Measurements from ENCODE around the gene CELF6.
"Not testable (repeated sequence)": the region's sequence is repeated elsewhere in the genome, so short reads cannot be mapped to it uniquely, and the experiment has no call there.

CELF6 gene

DNA sequence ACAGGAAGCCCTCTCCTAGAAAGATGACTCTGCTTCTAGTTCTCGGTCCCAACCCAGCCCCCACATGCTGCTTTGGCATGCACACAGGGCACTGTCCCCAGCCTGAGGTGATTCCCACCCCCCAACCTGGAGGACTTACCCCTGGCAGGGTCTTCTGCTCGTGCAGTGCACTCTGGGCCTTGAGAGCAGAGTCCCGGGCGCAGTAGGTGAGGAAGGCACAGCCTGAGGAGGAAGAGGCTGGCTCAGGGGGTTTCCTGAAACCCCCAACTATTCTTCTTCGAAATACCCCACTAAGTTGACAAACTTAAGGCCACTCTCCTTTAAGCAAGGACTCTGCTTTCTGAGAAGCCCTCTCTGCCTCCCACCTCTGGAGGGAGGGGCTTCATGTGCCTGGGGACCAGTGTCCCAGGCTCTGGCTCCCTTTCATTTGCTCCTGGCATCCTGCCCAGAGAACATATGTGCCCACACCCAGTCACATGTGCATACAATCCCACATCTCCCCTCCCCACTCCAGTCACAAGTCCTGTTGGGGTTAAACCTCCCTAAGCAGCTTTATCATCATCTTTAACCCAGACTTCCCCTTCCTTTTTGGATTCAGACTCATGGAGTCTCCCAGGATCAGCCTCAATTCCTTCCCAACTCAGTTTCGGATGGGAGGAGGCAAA, 4.1 kb downstream of the CELF6 start:
- DNase-seq (ENCODE audit: low spot score), result no peak

DNA sequence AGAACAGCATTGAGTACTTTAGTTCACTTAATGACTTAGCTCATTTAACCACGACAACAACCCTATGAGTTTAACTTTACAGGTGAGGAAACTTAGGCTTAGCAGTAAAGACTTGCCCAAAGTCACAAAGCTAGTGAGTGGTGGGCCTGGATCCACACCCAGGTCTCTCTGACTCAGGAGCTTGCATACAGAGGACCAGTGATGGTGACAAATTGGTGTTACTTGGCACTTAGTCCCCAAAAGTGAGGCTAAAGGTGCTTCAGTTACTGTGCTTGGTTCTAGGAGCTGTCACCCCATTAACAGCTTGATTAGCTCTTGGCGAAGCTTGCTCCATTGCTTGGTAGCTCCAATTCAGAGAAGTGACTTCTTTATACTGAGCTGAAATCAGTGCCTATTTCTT, 6.1 kb downstream of the CELF6 start:
- no peak for DNase-seq (ENCODE audit: low spot score)

DNA sequence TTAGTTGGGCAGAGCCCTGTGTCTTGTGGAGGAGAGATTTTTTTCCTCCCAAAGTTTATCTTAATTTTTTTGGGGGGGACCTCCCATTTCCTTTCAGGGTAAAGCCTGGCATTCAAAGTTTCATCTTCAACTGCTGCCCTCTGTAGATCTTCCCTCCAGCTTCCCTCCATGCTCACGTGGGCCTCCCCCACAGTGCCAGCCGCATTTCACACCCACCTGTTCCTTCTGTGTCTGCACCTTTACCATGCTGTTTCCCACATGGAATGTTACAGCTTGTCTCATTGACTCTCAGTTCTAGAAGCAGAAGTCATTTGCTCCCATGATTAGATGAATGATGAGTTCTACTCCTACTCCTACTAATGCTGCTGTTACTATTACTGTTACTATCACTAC, 6.5 kb downstream of the CELF6 start:
- DNase-seq (ENCODE audit: low spot score), result no peak

DNA sequence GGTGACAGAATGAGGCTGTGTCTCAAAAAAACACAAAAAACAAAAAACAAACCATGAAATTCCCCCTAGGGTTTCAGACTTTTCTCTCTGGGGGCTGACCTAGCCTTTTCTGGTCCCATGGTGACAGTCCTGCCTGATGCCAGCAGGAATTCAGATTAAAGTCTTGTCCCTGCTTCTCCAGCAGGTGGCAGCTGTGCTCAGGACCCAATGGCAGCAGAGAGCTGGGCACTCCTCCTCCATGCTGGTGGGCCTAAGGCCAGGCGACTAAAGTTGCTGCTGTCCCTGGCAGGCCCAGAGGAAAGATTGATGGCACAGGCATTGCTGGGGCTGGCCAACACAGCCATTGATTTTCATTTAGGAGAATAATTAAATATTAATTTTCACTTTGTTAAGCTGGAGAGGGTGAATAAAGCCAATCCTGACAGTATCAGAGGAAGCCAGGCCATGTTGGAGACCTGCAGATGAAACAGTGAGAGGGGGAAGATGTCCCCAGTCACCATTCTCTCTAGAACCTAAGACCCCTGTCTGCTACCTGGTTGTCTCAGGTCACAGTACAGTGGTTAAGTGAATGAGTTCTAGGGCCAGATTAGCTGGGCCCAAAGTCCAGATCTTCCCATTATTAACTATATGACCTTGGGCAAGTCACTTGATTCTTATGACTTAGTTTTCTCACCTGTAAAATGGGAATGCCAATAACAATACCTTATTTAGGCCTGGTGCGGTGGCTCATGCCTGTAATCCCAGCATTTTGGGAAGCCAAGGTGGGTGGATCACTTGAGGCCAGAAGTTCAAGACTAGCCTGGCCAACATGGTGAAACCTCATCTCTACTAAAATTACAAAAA, 7.1 kb downstream of the CELF6 start:
- DNase-seq (ENCODE audit: low spot score), result peak; percentile 54

DNA sequence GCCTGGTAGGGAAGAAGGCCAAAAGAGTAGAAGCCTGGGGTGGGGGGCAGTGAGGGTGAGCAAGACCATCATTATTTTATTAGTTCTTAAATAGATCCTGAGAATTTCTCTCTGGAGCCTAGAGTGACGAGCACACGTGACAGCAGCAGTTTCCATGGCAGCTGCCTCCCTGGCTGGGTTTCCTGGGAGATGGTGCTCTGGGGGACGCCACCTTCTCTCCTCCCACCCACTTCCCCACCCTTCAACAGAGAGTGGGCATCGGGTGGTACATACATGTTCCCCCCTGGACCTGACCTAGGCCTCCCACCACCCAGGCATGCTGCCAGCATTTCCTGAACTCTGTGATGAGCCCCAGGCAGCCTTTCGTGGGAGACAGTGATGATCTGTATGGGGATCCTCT, 12.9 kb downstream of the CELF6 start:
- no peak for DNase-seq (ENCODE audit: low spot score)

DNA sequence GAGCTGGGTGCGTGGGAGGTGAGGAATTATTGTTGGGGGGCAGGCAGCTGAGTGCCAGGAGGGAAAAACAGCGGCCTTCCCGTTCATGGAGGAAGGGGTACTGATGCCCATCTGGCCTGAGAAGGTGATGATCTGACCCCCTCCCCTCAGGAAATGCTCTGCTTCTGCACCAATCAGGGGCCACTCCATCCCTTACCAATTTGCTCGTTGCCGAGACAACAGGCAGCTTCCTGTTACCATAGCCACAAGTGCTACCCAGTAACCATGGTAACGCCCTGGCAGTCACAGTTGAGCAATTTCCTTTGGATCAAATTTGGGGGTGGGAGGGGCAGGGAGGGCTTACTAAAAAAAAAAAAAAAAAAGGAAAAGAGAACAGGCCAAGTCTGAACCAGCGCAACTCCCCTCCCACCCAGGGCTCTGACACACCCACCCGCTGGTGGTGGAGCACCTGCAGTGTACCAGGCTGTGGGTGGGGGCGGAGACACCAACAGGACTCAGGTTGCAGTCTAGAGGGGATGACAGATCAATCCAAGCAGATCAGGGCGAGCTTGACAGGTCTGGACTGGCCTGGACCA, 13.7 kb downstream of the CELF6 start:
- DNase-seq (ENCODE audit: low spot score), result peak; percentile 22

DNA sequence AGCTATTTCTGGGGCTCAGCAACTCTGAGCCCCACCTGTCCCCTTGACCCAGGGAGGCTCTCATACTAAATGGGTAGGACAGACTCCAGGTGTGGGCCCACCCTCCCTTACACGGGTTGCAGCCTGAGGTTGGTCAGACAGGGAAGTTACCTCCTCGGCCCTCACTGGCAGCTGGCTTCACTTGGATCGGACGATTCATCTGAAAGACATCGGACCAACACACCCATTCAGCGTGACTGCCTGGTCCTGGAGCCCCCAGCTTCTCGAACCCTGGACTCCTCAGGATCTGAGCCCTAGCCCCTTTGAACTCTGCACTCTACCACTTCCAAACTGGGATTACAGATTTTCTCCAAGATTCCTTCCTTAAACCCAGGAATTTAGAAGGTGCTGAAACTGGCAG, 15.4 kb downstream of the CELF6 start:
- no peak for DNase-seq (ENCODE audit: low spot score)

DNA sequence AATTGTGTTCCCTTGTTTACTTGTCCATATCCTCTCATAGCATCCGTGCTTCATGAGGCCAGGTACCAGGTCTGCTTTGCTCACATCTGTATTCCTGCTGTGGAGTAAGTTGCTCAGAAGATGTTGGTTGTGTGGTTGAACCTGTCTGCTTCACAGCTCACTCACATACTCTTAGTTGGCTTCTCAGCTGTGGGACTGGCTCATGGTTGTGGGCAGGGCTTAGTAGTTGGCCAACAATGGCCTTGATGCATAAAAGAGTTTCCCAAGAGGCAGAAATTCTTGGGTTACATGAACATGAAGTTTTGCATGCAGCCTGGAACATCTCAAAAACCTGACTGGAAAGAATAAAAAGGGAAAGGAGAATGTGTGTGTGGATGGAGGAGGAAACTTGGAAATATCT, 17.0 kb downstream of the CELF6 start:
- DNase-seq (ENCODE audit: low spot score), result no peak

DNA sequence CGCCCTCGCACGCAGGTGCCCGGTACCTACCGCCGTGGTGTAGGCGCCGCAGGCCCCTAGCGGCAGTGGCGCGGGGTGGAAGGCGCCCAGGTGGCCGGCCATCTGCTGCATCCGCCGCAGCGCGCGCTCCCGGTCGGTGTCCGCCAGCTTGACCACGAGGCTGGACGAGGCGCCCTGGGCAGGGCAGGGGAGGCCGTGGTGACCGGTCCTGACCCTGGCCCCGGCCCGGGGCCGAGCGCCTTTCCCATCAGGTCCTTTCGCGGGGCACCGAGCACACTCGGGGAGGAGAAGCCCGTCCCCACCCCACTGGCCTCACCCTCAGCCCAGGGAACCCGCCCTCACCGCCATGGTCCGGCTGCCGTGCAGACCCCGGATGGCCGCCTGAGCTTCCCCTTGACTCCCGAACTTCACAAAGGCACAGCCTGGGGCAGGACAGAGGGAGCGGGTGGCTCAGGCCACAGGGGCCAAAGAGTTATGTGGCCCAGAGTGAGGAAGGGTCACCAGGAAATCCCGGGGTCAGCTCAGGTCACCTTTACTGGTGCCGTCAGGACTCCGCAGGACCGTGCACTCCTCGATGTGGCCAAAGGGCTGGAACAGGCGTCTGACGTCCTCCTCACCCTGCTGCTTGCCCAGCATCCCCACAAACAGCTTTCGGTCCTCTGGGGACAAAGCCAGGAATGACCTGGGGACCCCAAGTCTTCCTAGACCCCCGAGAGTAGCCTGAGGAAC, 30.2 kb downstream of the CELF6 start:
- DNase-seq (ENCODE audit: low spot score), result no peak

DNA sequence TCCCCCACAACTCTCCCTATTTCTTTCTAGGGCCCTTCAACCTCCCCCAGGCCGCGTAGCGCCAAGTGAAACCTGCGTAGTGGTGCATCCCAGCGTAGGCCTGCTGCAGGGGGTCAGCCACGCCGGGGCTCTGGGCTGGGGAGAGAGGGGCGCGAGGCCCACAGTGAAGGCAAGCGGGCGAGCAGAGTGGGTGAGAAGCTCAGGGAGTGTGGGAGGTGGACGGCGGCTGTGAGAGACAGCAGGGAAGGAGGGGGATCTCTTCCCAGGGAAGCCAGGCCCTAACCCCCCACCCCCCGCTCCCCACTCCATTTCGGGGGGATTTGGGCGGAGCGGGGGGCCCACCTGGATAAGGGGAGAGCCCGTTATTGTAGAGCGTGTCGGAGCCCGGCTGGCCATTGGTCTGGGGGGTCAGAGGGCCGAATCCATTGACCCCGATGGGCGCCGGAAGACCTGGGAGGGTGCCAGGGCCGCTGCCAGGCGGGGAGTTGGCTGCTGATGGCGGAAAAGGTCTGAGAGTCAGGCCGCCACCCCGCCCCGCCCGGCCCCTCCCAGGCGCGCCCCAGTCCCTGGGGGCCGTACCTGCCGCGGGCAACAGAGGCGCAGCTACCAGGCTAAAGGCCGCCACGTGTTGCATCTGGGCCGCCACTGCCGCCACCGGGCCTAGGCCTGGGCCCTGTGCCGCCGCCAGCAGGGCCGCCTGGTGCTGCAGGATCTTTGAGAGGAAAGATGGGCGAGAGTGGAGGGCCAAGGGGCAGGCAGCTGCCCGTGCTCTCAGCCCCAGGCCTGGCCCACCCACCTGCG, 31.0 kb downstream of the CELF6 start:
- no peak for DNase-seq (ENCODE audit: low spot score)

DNA sequence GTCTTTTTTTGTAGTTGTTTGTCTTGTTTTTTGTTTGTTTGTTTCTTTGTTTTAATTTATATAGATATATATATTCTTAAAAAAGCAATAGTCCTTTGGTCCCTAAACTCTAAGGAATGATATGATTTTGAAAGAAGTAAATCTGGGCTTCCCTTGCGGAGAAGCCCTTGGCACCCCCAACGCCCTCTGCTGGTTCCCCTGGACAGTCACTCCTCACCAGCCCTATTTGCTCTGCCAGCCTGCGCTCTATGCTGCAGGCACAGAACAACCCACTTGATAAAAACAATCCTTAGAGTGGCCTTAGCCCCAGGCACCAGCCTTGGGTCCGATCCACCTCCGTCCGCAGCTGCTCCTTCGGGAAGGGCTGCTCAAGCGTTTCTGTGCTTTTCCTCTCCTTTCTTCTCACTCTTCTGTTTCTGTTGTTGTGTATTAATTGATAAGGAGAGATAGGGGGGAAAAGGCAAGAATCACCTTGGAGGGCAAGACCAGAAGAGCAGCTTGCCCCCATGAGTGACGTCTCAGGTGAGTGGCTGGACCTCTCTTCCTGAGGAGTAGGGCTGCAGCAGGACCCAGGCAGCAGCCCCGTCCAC, 33.9 kb downstream of the CELF6 start:
- no peak for DNase-seq (ENCODE audit: low spot score)

DNA sequence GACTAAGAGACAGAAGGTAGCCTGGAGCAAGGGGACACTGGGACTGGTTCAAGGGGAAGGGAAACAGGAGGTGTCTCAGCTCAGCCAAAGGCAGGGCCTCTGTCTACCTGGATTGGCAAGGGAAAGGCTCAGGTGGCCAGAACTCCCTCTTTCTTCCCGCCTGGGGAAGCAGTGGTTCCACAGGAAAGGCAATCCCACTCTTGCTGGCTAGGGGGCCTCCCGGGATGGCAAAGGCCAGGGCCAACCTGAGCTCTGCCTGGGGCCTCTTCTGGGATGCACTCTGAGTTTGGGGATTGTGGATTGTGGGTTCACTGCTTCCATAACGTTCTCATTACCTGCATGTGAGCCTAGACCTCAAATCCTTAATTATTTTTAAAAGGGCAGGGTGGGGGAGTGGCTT, 34.6 kb downstream of the CELF6 start:
- no peak for DNase-seq (ENCODE audit: low spot score)

DNA sequence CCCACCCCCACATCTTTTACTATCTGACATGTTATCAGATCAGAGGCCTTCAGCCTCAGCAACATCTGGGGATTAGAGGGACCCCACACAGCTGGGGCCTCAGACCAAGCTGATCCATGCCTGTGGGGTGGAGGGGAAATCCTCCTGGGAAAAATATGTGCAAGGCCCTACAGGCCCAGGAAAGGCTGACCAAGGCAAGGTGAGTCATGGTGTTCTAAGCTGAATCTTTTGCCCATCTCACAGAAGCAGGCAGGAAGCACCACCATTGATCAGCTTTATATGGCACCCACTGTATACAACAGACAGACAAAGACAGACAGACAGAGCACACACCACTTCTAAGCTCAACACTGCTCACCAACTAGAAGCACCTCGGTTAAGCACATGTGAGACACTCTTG, 35.2 kb downstream of the CELF6 start:
- no peak for DNase-seq (ENCODE audit: low spot score)

DNA sequence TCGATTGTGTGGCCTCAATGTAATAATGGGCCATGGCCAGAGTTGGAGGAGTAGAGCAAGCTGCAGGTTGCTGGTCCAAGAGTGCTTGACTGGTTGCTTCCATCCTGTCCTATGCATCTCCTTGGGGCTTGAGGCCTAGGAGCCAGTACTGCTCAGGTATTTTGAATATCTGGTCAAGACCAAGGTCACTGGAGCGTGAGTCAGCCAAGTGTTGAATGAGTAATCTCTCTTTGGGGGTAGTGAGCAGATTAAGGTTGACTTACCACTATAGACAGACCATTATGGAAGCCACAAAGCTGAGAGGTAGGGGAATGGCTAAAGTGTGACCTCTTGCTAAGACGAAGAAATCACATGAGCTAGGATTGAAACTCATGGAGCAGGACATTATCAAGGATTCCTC, 38.2 kb downstream of the CELF6 start:
- no peak for DNase-seq (ENCODE audit: low spot score)

DNA sequence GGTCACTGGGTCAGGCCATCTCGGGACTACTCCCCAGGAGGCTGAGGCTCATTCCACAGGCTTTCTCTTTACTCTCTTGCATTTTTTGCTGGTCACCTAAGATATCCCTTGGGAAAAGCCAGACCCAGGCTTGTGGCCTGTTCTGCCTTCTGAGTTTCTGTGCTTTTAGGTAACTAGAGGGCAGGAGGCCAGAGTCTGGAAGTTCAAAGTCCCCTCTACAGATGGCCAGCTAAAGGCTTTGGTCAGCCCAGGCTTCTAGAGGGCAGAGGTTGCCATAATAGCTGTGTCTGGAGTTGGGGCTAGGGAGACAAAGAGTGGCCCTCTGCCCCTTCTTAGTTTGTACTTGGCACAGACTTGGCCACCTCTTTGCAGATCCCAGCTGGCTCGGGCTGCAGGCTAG, 39.2 kb downstream of the CELF6 start:
- no peak for DNase-seq (ENCODE audit: low spot score)

DNA sequence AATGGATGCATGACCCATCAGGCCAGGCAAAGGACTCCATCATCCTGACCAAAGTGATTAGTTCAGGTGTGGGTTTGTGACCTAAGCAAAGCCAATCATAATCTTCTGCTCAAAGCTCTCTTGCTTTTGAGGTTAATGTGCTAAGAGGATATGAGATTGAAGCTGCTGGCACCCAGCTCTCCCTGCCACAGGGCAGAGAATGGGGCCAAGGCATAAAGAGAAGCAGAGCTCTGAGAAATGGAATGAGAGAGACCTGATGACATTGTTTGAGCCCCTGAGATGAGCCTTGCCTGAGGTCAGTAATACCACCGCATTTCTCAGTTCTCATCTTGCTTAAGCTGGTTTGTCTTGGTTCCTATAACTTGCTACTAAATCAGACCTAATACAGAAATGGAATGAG, 41.2 kb downstream of the CELF6 start:
- DNase-seq (ENCODE audit: low spot score), result no peak

DNA sequence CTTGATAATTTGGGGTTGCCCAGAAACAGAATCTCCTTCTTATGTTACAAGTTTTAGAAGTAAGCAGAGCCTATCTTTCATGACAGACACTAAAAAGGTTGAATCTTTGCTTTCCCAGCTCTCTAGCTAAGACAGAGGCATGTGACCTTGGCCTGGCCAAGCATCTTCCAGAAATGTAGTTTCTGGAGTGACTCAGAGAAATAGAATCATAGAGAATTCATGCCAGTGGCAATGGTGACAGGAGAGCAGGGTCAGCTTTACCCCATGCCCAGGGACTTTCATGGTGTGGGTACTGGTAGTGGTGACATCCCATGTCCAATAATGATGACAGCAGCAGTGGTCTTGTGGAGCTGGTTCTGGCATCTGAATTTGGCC, 43.6 kb downstream of the CELF6 start:
- no peak for DNase-seq (ENCODE audit: low spot score)

DNA sequence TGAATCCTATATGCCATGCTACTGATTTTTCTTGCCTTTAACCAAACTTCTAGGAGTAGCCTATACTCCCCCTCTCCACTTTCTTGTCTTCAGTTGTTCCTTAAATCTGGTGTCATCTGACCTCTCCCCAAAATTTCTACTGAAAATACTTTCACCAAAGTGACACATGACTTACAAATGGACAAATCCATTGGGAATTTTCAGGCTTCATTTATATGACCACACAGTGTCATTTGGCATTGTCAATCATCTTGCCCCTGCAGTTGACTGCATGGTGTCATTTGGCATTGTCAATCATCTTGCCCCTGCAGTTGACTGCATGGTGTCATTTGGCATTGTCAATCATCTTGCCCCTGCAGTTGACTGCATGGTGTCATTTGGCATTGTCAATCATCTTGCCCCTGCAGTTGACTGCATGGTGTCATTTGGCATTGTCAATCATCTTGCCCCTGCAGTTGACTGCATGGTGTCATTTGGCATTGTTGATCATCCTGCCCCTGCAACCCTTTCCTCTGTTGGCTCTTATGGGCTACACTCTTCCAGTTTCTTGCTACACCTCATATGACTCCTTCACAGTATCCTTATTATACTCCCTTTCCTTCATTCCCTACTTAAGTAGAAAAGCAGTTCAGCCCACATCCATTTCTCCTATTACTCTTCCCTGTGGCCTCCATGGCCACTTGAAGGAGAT, 44.2 kb downstream of the CELF6 start:
- not testable (repeated sequence) for DNase-seq (ENCODE audit: low spot score)

DNA sequence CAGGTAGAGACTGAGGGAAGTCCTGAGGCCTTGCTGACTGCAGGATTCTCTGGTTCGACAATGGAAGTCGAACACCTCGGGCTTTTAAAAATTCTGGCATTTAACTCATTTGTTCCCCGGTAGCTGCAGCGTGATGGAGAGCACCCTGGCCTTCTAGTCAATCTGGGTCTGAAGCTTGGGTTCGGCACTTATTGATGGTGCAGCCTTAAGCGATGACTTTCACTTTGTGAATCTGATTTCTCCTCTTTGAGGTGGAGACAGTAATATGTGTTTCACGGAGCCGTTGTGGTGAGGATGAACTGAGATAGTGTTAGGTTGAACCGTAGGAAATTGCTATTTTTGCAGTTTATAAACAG, 47.0 kb downstream of the CELF6 start:
- no peak for DNase-seq (ENCODE audit: low spot score)

DNA sequence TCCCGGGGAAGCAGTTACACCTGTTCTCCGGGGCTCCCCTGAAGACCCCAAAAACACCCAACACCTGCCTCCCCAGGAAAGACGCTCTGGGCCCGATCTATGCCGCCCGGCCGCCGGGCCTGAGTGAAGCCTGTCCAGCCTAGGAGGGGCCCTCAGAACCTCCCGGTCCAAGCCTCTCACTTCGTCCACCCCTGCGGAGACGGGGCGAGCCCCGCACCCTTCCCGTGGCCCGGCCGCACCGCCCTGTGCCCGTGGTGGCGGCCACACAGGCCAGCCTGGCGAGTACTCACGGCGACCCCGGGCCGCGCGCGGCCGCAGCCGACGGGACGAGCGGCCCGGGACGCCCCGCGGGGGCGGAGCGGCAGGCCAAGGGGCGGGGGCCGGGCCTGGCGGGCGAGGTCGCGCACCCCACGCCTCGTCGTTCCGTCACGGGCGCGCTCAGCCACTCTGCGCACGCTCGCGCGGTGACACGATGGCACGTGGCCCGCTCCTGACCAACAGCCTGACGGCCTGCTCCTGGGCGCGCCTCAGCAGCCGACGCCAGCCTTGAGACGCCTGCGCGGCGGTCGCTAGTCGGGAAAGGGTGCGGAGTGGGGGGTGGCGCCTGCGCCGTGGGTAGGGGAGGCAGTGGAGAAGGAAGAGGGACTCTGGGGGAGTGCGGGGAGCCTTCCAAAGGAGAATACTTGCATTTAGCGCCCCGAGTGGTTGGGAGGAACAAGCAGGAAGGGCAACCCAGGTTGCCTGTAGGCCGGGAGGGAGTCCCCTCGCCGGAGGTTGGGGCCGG, 47.6 kb downstream of the CELF6 start, which contains the start of gene PARP6:
PARP6 (minus strand) TSS at position 342 of the 784 bp plus-strand sequence. CDS start 5,077 bp downstream, outside the sequence.
- DNase-seq (ENCODE audit: low spot score), result peak; percentile 98

Measured in globus pallidus (tissue), 1 donor.